ENCODE results near the gene TPD52L1. TPM values are rescaled to one million over a fixed set of nuclear protein-coding genes. Genes with fewer than 3 reads are reported as not detected.

TPD52L1 gene
- total RNA-seq, 1 donor from 2014 or later, result 48.0 TPM

DNA sequence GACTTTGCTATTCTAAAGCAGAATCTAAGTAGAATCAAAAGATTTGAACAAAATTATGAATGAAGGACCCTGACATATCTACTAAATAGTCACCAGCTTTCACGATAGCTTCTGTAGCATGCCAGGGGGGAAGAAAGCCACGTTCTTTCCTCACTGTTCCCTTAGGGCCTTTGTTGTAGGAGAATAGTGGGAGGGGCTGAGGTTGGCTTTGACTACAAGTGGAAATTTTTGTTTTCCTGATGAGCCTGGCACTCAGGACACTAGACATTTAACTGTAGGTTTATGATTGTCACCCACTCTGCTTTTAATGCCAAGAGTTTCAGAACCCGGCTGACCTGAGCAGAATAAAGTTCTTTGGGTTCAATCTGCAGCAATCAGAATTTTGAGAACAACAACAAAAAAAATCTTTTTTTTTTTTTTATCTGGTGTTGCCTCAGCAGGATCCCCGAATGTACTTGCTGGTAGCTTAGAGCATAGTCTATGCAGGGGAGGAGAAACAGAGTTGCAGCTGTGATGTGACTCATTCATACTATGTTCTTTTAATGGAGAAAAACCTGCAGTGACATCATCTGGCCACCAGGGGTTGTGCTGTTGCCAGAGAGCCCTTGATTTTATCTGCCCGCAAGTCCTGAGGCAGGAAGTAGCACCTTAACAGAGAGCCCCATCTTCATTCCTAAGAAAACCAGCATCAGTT lies 38.5 kb downstream of the TPD52L1 start:
- H3K36me3 Mint-ChIP-seq (ENCODE audit: low read depth), result no peaks in the 10 kb centered on the region
- no peak overlapping the region for H3K27ac Mint-ChIP-seq (ENCODE audit: unreplicated experiment)
- no peak overlapping the region for H3K4me3 Mint-ChIP-seq (ENCODE audit: unreplicated experiment)
- peaks cover 54% of the 10 kb centered on the region for H3K4me1 Mint-ChIP-seq (ENCODE audit: low read depth)
- peak; percentile 82 for TF ChIP-seq CTCF (IDR thresholded peaks at IDR 0.05)
- no peaks in the 10 kb centered on the region for H3K9me3 Mint-ChIP-seq (ENCODE audit: low read depth)
- DNase-seq (ENCODE audit: low spot score), result no peak
- H3K27me3 Mint-ChIP-seq (ENCODE audit: low read depth), result no peaks in the 10 kb centered on the region

- Mint-ChIP-seq H3K27ac (ENCODE audit: unreplicated experiment) (no peak overlapping the region), H3K4me3 (ENCODE audit: unreplicated experiment) (no peak overlapping the region)
- no peak for DNase-seq (ENCODE audit: low spot score)
Measured at GRCh38 chr6:125192610-125192930, 39.0 kb downstream of the TPD52L1 start.

GRCh38 chr6:125193208-125193607 lies 39.6 kb downstream of the TPD52L1 start:
- no peak for DNase-seq (ENCODE audit: low spot score)
- Mint-ChIP-seq H3K4me3 (ENCODE audit: unreplicated experiment) (no peak overlapping the region), H3K4me1 (ENCODE audit: low read depth) (peaks cover 59% of the 10 kb centered on the region), H3K9me3 (ENCODE audit: low read depth) (no peaks in the 10 kb centered on the region), H3K36me3 (ENCODE audit: low read depth) (no peaks in the 10 kb centered on the region), H3K27ac (ENCODE audit: unreplicated experiment) (no peak overlapping the region), H3K27me3 (ENCODE audit: low read depth) (no peaks in the 10 kb centered on the region)
- no peak for TF ChIP-seq CTCF (IDR thresholded peaks at IDR 0.05)

More at GRCh38 chr6:125192610-125192930, 39.0 kb downstream of the TPD52L1 start:
- no peaks in the 10 kb centered on the region for H3K9me3 Mint-ChIP-seq (ENCODE audit: low read depth)
- no peaks in the 10 kb centered on the region for H3K36me3 Mint-ChIP-seq (ENCODE audit: low read depth)
- H3K4me1 Mint-ChIP-seq (ENCODE audit: low read depth), result peaks cover 59% of the 10 kb centered on the region
- H3K27me3 Mint-ChIP-seq (ENCODE audit: low read depth), result no peaks in the 10 kb centered on the region
- peak; percentile 44 for TF ChIP-seq CTCF (IDR thresholded peaks at IDR 0.05)

GRCh38 chr6:125194941-125195340 lies 41.4 kb downstream of the TPD52L1 start:
- no peak overlapping the region for H3K27ac Mint-ChIP-seq (ENCODE audit: unreplicated experiment)
- no peaks in the 10 kb centered on the region for H3K9me3 Mint-ChIP-seq (ENCODE audit: low read depth)
- H3K27me3 Mint-ChIP-seq (ENCODE audit: low read depth), result no peaks in the 10 kb centered on the region
- no peak for DNase-seq (ENCODE audit: low spot score)
- peaks cover 57% of the 10 kb centered on the region for H3K4me1 Mint-ChIP-seq (ENCODE audit: low read depth)
- TF ChIP-seq CTCF (IDR thresholded peaks at IDR 0.05), result no peak
- no peaks in the 10 kb centered on the region for H3K36me3 Mint-ChIP-seq (ENCODE audit: low read depth)
- H3K4me3 Mint-ChIP-seq (ENCODE audit: unreplicated experiment), result no peak overlapping the region

DNA sequence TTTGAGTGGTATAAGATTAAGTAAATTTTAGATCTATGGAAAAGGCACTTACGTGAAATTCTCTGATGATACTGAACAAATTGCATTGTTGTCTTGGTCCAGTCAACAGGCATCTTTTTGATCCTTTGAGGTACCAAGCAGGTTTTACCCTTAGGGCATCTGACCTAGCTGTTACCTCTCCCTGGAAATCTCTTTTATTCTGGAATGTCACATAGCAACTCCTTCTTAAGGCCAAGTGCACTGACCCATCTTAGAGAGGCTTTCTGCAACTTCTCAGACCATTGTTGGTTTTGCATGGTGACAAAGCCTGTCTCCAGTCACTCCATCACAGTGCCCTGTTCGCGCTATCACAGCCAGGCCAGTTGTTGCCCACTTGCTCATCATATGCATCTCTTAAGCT lies 42.0 kb downstream of the TPD52L1 start:
- no peak overlapping the region for H3K4me3 Mint-ChIP-seq (ENCODE audit: unreplicated experiment)
- no peaks in the 10 kb centered on the region for H3K36me3 Mint-ChIP-seq (ENCODE audit: low read depth)
- no peak for DNase-seq (ENCODE audit: low spot score)
- TF ChIP-seq CTCF (IDR thresholded peaks at IDR 0.05), result no peak
- H3K4me1 Mint-ChIP-seq (ENCODE audit: low read depth), result peaks cover 61% of the 10 kb centered on the region
- no peak overlapping the region for H3K27ac Mint-ChIP-seq (ENCODE audit: unreplicated experiment)
- no peaks in the 10 kb centered on the region for H3K27me3 Mint-ChIP-seq (ENCODE audit: low read depth)
- peaks cover 2% of the 10 kb centered on the region for H3K9me3 Mint-ChIP-seq (ENCODE audit: low read depth)

Data from chondrocyte (in vitro differentiated cells).